ENCODE results near the gene LRRC8D.

DNA sequence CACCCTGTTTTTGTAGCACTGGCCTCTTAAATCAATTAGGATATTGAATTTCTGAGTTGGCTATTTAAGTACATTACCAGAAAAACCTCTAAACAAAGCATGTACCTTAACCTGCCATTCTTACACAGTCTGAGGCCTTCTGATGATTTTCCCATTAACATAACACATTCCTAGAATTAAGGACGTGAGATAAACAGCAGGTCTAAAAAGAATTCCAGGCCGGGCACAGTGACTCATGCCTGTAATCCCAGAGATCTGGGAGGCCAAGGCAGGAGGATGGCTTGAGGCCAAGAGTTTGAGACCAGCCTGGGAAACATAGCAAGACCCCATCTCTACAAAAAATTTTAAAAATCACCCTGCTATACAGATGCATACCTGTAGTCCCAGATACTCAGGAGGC is 18.0 kb upstream of the LRRC8D start:
- TF ChIP-seq NR2F2 (IDR thresholded peaks at IDR 0.05) (no peak), RAD21 (IDR thresholded peaks at IDR 0.05) (no peak), MAX (IDR thresholded peaks at IDR 0.05) (no peak), GABPA (IDR thresholded peaks at IDR 0.05 in 1 of 2, conservative IDR thresholded peaks at IDR 0.05 in 1 of 2) (no peak), ATF3 (IDR thresholded peaks at IDR 0.05) (no peak), JUND (IDR thresholded peaks at IDR 0.05) (no peak), RXRA (IDR thresholded peaks at IDR 0.05) (no peak), EGR1 (IDR thresholded peaks at IDR 0.05; ENCODE audit: low read depth in 2 of 2) (no peak), TAF1 (conservative IDR thresholded peaks at IDR 0.05) (no peak)
- TF ChIP-seq, protein P1, sequence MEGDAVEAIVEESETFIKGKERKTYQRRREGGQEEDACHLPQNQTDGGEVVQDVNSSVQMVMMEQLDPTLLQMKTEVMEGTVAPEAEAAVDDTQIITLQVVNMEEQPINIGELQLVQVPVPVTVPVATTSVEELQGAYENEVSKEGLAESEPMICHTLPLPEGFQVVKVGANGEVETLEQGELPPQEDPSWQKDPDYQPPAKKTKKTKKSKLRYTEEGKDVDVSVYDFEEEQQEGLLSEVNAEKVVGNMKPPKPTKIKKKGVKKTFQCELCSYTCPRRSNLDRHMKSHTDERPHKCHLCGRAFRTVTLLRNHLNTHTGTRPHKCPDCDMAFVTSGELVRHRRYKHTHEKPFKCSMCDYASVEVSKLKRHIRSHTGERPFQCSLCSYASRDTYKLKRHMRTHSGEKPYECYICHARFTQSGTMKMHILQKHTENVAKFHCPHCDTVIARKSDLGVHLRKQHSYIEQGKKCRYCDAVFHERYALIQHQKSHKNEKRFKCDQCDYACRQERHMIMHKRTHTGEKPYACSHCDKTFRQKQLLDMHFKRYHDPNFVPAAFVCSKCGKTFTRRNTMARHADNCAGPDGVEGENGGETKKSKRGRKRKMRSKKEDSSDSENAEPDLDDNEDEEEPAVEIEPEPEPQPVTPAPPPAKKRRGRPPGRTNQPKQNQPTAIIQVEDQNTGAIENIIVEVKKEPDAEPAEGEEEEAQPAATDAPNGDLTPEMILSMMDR (IDR thresholded peaks at IDR 0.05; ENCODE audit: low read depth, low read length, missing input control) = no peak
- TF ChIP-seq, protein P2, sequence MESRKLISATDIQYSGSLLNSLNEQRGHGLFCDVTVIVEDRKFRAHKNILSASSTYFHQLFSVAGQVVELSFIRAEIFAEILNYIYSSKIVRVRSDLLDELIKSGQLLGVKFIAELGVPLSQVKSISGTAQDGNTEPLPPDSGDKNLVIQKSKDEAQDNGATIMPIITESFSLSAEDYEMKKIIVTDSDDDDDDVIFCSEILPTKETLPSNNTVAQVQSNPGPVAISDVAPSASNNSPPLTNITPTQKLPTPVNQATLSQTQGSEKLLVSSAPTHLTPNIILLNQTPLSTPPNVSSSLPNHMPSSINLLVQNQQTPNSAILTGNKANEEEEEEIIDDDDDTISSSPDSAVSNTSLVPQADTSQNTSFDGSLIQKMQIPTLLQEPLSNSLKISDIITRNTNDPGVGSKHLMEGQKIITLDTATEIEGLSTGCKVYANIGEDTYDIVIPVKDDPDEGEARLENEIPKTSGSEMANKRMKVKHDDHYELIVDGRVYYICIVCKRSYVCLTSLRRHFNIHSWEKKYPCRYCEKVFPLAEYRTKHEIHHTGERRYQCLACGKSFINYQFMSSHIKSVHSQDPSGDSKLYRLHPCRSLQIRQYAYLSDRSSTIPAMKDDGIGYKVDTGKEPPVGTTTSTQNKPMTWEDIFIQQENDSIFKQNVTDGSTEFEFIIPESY (IDR thresholded peaks at IDR 0.05) = no peak
- TF ChIP-seq, protein P3, sequence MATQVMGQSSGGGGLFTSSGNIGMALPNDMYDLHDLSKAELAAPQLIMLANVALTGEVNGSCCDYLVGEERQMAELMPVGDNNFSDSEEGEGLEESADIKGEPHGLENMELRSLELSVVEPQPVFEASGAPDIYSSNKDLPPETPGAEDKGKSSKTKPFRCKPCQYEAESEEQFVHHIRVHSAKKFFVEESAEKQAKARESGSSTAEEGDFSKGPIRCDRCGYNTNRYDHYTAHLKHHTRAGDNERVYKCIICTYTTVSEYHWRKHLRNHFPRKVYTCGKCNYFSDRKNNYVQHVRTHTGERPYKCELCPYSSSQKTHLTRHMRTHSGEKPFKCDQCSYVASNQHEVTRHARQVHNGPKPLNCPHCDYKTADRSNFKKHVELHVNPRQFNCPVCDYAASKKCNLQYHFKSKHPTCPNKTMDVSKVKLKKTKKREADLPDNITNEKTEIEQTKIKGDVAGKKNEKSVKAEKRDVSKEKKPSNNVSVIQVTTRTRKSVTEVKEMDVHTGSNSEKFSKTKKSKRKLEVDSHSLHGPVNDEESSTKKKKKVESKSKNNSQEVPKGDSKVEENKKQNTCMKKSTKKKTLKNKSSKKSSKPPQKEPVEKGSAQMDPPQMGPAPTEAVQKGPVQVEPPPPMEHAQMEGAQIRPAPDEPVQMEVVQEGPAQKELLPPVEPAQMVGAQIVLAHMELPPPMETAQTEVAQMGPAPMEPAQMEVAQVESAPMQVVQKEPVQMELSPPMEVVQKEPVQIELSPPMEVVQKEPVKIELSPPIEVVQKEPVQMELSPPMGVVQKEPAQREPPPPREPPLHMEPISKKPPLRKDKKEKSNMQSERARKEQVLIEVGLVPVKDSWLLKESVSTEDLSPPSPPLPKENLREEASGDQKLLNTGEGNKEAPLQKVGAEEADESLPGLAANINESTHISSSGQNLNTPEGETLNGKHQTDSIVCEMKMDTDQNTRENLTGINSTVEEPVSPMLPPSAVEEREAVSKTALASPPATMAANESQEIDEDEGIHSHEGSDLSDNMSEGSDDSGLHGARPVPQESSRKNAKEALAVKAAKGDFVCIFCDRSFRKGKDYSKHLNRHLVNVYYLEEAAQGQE (IDR thresholded peaks at IDR 0.05) = no peak

All from liver (tissue), 3 donors.